Measurements from ENCODE around the gene NOX3.

Gene NOX3

GRCh38 chr6:155429321-155429893 is 26.2 kb downstream of the NOX3 start:
- no peak for DNase-seq

- no peak for DNase-seq
Observed at GRCh38 chr6:155426408-155426945, 29.2 kb downstream of the NOX3 start.

DNA sequence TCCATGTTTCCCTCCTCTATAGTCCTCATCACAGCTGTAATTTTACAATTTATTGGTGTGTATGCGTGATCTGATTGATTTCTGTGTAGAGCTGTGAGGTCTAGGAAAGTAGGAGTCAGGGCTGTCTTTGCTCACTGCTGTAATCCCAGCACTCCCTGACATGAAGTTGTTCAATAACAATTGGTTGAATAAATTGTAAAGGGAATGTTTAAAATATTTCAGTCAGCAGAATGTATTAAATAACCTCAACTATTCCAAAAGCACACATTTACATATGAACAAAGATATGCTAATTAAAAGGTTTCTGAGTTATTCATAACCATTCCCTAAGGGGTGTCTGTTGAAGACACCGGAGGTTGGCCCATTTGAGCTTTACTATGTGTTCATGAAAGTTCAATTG is 31.5 kb downstream of the NOX3 start:
- no peak for DNase-seq

- DNase-seq = no peak
Observed at GRCh38 chr6:155422635-155423034, 33.0 kb downstream of the NOX3 start.

DNA sequence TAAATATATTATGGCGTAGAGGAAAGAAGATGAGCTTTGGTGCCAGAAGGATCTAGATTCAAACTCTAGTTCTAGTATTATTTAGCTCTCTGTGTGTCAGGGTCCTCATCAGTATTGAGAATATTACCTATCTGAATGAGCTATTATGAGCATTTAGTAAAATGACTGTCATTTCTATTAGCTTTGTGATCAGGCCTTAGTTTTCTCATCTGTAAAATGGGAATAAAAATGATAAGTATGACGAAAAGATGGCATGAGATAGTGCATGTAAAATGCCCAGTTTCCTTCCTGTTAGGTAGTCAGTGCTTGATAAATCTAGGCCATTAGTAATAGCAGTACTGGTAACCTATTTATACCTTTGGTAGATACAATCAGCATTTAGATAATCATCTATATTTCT is 35.1 kb downstream of the NOX3 start:
- no peak for DNase-seq

GRCh38 chr6:155419161-155419560 is 36.5 kb downstream of the NOX3 start:
- DNase-seq = no peak

- DNase-seq = no peak
Observed at GRCh38 chr6:155418017-155418761, 37.5 kb downstream of the NOX3 start.

- no peak for DNase-seq
Observed at GRCh38 chr6:155417454-155417853, 38.2 kb downstream of the NOX3 start.

- no peak for DNase-seq
Observed at GRCh38 chr6:155415953-155416352, 39.7 kb downstream of the NOX3 start.

DNA sequence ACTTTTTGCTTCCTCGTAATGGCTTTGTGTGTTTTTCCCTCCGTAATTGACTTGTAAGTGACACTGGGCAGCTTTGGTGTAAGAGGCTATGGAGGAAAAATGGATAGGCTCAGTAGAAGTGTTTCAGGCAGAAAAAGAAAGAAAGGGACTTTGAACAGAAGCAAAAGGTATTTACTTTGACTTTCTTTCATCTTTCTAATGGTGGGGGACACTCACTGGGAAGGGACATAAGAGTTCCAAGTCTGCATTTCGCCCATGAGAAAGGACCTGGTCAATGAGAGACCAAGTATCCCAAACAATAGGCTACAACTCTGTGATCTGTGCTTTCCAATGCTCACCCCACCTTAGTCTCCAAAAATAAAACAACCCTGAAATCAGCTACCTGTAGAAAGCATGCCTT is 41.6 kb downstream of the NOX3 start:
- no peak for DNase-seq

GRCh38 chr6:155412335-155412734 is 43.3 kb downstream of the NOX3 start:
- no peak for DNase-seq

GRCh38 chr6:155411154-155412052 is 44.2 kb downstream of the NOX3 start:
- no peak for DNase-seq

GRCh38 chr6:155409391-155409790 is 46.2 kb downstream of the NOX3 start:
- no peak for DNase-seq

- DNase-seq = no peak
Observed at GRCh38 chr6:155408981-155409380, 46.7 kb downstream of the NOX3 start.

DNA sequence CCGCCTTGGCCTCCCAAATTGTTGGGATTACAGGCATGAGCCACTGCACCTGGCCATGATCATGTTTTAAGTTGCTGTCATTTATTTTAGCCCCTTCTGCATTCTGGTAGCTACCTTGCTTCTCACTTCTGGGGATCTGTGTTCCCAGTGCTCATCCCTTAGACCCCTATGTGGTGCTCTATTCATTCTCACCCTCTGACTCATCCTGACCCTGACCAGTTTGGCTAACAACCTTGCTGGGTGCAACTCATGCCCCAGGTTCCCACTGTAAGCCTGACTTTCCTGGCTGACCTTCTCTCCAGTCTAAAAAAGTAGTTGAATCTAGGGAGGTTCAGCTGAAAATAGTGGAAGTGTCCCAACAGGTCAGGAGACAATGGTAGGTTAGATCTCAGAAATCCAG is 47.4 kb downstream of the NOX3 start:
- DNase-seq = no peak

DNA sequence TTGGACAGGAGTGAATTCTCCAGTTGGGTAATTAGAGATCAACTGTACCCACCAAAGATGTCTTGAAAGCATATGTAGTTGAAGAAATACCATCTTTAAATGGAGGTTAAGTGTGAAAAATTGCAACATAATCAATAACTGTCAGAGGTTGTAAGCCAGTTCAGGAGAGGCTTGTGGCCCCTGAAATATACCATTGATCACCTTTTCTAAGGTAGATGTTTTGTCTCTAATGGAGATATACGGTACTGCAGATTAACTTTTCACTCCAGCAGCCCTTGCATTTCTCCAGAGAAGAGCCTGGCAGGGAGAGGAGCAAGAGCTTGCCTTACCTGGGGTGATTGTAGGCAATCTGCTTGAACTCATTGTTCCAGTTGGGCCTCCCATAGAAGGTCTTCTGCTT is 48.8 kb downstream of the NOX3 start:
- no peak for DNase-seq

- DNase-seq = no peak
Observed at GRCh38 chr6:155404937-155405336, 50.7 kb downstream of the NOX3 start.

DNA sequence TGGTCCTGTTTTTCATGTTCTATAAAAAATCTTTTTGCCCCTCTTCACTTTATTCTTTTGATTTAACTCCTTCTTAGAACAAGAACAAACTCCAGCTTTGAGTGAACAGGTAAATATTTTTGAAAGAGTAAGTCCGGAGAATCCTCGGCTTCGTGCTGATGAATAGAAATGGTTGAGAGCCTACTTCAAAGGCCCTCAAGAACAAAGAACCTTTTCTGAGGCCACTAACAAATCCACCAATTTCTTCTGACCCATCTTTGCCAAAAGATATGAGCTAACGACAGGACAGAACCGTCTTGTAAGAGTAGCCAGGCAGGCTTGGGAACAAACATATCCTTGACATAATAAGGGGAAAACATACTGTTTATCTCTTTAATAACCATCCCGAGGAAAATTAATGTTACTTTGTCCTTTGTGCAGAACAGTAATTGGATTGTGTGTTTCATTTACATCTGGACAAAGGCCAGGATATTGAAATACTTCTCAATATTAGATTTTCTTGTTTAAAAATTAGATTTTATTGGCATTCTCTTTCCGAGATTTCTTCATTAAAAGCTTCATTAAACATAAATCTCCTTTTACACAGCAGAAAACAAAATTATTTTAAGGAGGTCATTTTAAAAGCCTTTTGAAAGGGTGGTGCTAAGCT is 52.9 kb downstream of the NOX3 start:
- DNase-seq = no peak

GRCh38 chr6:155400654-155400965 is 55.0 kb downstream of the NOX3 start:
- no peak for DNase-seq

- DNase-seq = no peak
Observed at GRCh38 chr6:155399745-155400653, 55.6 kb downstream of the NOX3 start.

- DNase-seq = no peak
Observed at GRCh38 chr6:155399062-155399744, 56.4 kb downstream of the NOX3 start.

GRCh38 chr6:155398701-155399061 is 57.0 kb downstream of the NOX3 start:
- no peak for DNase-seq

All from GF-D8 (cell line).